Panc1 (cell line): Measurements from ENCODE around the gene FAM193A. TPM values are rescaled to one million over a fixed set of nuclear protein-coding genes. Genes with fewer than 3 reads are reported as not detected.

Experiments
- ATAC-seq: fragments of 200-7000 bp; cut with Tn5 transposase; 2 replicates; pipeline ENCODE4 v1.9.1; 2020; ENCODE audit warnings: mild to moderate bottlenecking, moderate library complexity
- BruUV-seq: library from RNA; stranded (reverse); fragments of 400-500 nt; replicated peaks from 2 replicates; lab custom pipeline; 2021; lab: Mats Ljungman, UMichigan
- CTCF ChIA-PET: fragments of 300-600 bp; sonication (Branson Sonifier 250); formaldehyde crosslinking; loops from one replicate; lab custom pipeline; 2022; ENCODE audit warnings: antibody characterized with exemption; lab: Charles Lee
- POLR2A ChIA-PET: fragments of 300-600 bp; sonication (Branson Sonifier 250); formaldehyde crosslinking; loops from one replicate; lab custom pipeline; 2022; ENCODE audit warnings: antibody characterized with exemption; lab: Charles Lee
- DNase-seq: peaks from one replicate; pipeline ENCODE4 v3.0.0-alpha.2; 2010; ENCODE audit warnings: low read depth, low spot score
- H3K27ac ChIP-seq: 2 replicates; pipeline ENCODE4 v1.5.1; 2011; ENCODE audit warnings: mild to moderate bottlenecking, low read length, inconsistent platforms
- H3K27me3 ChIP-seq: fragments of 200-500 bp; sonication (Bioruptor generic); 2 replicates; pipeline ENCODE4 v1.6.0; 2014; ENCODE audit warnings: low read length, inconsistent platforms; ENCODE audit not compliant: control insufficient read depth, insufficient read depth
- H3K36me3 ChIP-seq: fragments of 200-500 bp; sonication (Bioruptor generic); 2 replicates; pipeline ENCODE4 v1.5.1; 2014; ENCODE audit warnings: inconsistent platforms, mild to moderate bottlenecking, low read length, moderate library complexity; ENCODE audit not compliant: control insufficient read depth, insufficient read depth
- H3K4me1 ChIP-seq: 2 replicates; pipeline ENCODE4 v1.5.1; 2011; ENCODE audit warnings: inconsistent platforms, mild to moderate bottlenecking, low read length, moderate library complexity; ENCODE audit not compliant: control insufficient read depth, insufficient read depth
- H3K4me3 ChIP-seq, 2 experiments: 2 replicates each; pipeline ENCODE4 v1.5.1; 2011 to 2012; ENCODE audit warnings: low read depth in 2 of 2, low read length in 2 of 2, mild to moderate bottlenecking in 2 of 2, inconsistent platforms in 1 of 2, moderate library complexity in 1 of 2
- H3K9me3 ChIP-seq: fragments of 200-500 bp; sonication (Bioruptor generic); 2 replicates; pipeline ENCODE4 v1.5.1; 2014; ENCODE audit warnings: low read depth, mild to moderate bottlenecking, inconsistent platforms, low read length, moderate library complexity; ENCODE audit not compliant: control insufficient read depth, insufficient read depth
- POLR2AphosphoS5 ChIP-seq: IDR thresholded peaks from 2 replicates; pipeline ENCODE4 v1.6.1; 2012; ENCODE audit warnings: mild to moderate bottlenecking, low read depth, low read length, moderate library complexity
- SIN3A ChIP-seq: IDR thresholded peaks from 2 replicates; pipeline ENCODE4 v1.6.1; 2012; ENCODE audit warnings: low read depth, mild to moderate bottlenecking, low read length, moderate library complexity, borderline replicate concordance; ENCODE audit not compliant: insufficient read depth
- TCF7L2 ChIP-seq: IDR thresholded peaks from 2 replicates; pipeline ENCODE4 v1.6.1; 2011; ENCODE audit warnings: mild to moderate bottlenecking, low read depth, low read length, inconsistent platforms
- in situ Hi-C: cut with HindIII; loops from 2 replicates; pipeline ENCODE4 v1.10.0; 2016; ENCODE audit warnings: low sequenced_read_pairs, low pct_unique_long_range_greater_than_20kb
- intact Hi-C: fragments of 100-400 bp; cut with micrococcal nuclease; formaldehyde crosslinking; loops from one replicate; pipeline ENCODE4 v1.10.0; 2022; ENCODE audit not compliant: unreplicated experiment
- total RNA-seq: library from RNA; stranded (reverse); gene quantifications from one replicate; pipeline ENCODE4 v1.2.1, GENCODE V29; 2021; ENCODE audit not compliant: unreplicated experiment
- TF ChIP-seq, protein P1 (sequence below): fragments of 450-650 bp; IDR thresholded peaks from 2 replicates; pipeline ENCODE4 v1.5.1; 2017; ENCODE audit warnings: mild to moderate bottlenecking
- TF ChIP-seq, protein P2 (sequence below), 2 experiments: IDR thresholded peaks; 2 replicates each; pipeline ENCODE4 v1.6.1; 2011 to 2012; ENCODE audit warnings: low read depth in 2 of 2, control low read depth in 1 of 2, low read length in 1 of 2, mild to moderate bottlenecking in 1 of 2, moderate library complexity in 1 of 2; ENCODE audit not compliant: insufficient read depth in 1 of 2

FAM193A gene
- total RNA-seq, 1 experiment from 2014 or later, result 25.7 TPM

DNA sequence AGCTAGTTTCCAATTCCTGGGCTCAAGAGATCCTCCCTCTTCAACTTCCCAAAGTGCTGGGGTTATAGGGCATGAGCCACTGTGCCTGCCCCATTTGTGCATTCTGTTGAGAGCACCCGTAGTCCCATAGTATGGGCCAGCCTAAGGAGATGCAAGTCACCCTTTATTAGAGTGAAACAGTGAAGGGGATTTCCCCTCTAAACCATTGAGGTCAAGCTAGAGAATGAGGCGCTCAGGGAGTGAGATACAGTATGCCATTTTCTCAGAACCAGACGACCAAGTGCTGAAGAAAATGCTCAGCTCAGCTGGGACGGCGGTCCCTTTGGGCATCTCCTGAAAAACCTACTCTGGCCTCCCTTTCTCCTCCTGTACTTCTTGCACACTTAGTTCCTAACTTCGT is 48.8 kb upstream of the FAM193A start:
- H3K4me1 ChIP-seq, result no peaks in the 10 kb centered on the region; the same call in 1 of the 2 replicates
- BruUV-seq, result no TSS peak
- in situ Hi-C loops (no loop called here), intact Hi-C loops (no loop called here)
- DNase-seq, result no peak
- ATAC-seq, result peak; percentile 22; the same call in 1 of the 2 replicates
- no peak overlapping the region for H3K27ac ChIP-seq
- CTCF ChIA-PET, result no interaction called here
- POLR2A ChIA-PET, result no interaction called here
- no peak overlapping the region for H3K4me3 ChIP-seq
- no peaks in the 10 kb centered on the region for H3K27me3 ChIP-seq
- no peaks in the 10 kb centered on the region for H3K9me3 ChIP-seq
- H3K36me3 ChIP-seq, result no peaks in the 10 kb centered on the region; the same call in 1 of the 2 replicates
- TF ChIP-seq, protein P1, sequence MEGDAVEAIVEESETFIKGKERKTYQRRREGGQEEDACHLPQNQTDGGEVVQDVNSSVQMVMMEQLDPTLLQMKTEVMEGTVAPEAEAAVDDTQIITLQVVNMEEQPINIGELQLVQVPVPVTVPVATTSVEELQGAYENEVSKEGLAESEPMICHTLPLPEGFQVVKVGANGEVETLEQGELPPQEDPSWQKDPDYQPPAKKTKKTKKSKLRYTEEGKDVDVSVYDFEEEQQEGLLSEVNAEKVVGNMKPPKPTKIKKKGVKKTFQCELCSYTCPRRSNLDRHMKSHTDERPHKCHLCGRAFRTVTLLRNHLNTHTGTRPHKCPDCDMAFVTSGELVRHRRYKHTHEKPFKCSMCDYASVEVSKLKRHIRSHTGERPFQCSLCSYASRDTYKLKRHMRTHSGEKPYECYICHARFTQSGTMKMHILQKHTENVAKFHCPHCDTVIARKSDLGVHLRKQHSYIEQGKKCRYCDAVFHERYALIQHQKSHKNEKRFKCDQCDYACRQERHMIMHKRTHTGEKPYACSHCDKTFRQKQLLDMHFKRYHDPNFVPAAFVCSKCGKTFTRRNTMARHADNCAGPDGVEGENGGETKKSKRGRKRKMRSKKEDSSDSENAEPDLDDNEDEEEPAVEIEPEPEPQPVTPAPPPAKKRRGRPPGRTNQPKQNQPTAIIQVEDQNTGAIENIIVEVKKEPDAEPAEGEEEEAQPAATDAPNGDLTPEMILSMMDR, result no peak
- TF ChIP-seq SIN3A (no peak), POLR2AphosphoS5 (no peak), TCF7L2 (no peak)
- TF ChIP-seq, protein P2, sequence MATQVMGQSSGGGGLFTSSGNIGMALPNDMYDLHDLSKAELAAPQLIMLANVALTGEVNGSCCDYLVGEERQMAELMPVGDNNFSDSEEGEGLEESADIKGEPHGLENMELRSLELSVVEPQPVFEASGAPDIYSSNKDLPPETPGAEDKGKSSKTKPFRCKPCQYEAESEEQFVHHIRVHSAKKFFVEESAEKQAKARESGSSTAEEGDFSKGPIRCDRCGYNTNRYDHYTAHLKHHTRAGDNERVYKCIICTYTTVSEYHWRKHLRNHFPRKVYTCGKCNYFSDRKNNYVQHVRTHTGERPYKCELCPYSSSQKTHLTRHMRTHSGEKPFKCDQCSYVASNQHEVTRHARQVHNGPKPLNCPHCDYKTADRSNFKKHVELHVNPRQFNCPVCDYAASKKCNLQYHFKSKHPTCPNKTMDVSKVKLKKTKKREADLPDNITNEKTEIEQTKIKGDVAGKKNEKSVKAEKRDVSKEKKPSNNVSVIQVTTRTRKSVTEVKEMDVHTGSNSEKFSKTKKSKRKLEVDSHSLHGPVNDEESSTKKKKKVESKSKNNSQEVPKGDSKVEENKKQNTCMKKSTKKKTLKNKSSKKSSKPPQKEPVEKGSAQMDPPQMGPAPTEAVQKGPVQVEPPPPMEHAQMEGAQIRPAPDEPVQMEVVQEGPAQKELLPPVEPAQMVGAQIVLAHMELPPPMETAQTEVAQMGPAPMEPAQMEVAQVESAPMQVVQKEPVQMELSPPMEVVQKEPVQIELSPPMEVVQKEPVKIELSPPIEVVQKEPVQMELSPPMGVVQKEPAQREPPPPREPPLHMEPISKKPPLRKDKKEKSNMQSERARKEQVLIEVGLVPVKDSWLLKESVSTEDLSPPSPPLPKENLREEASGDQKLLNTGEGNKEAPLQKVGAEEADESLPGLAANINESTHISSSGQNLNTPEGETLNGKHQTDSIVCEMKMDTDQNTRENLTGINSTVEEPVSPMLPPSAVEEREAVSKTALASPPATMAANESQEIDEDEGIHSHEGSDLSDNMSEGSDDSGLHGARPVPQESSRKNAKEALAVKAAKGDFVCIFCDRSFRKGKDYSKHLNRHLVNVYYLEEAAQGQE (IDR thresholded peaks at IDR 0.05; ENCODE audit: insufficient read depth in 1 of 2, low read depth in 2 of 2, low read length in 1 of 2), result no peak

DNA sequence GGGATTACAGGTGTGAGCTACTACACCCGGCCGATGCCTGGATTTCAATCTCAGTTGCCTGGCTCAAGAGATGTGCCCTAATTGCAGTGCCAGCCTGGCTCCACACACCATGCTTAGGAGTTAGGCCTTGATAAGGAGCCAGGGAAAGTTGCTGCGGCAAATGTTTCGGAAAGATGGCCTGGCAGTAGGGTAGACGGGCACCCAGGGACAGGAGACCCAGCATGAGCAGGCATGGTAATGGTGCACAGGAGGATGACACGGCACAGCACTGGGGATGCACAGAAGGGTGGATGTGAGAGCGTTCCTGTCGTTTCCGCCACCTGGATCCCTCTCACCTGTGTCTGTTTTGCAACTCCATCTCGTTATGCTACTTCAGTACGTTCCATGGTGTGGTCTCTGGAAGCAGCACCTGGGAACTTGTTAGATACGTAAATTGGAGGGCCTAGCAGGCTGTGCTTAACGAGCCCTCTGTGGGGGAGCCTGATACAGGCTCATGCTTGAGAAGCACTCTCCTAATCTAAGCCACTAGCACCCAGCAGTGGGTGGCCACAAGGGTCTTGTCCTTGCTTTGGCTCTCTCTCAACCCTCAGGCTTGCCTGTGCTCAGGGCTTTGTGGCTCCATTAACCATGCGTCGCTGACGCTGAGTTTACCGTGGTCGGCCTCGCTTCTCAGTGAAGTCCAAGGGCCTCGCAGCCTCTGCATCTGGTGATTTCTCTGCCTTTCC is 47.2 kb upstream of the FAM193A start:
- TF ChIP-seq POLR2AphosphoS5 (no peak), TCF7L2 (no peak), SIN3A (no peak)
- TF ChIP-seq, protein P1, result no peak
- TF ChIP-seq, protein P2 (IDR thresholded peaks at IDR 0.05; ENCODE audit: insufficient read depth in 1 of 2, low read depth in 2 of 2, low read length in 1 of 2), result no peak
- DNase-seq, result no peak
- H3K4me3 ChIP-seq, result no peak overlapping the region
- H3K4me1 ChIP-seq, result no peaks in the 10 kb centered on the region; the same call in 1 of the 2 replicates
- no TSS peak for BruUV-seq
- no peaks in the 10 kb centered on the region for H3K27me3 ChIP-seq
- H3K9me3 ChIP-seq, result no peaks in the 10 kb centered on the region
- H3K27ac ChIP-seq, result no peak overlapping the region; the same call in 1 of the 2 replicates
- ATAC-seq, result no peak
- CTCF ChIA-PET, result no interaction called here
- in situ Hi-C loops (no loop called here), intact Hi-C loops (no loop called here)
- H3K36me3 ChIP-seq, result no peaks in the 10 kb centered on the region; the same call in 1 of the 2 replicates
- POLR2A ChIA-PET, result no interaction called here
